ENCODE measurements around the gene TMEM248.

GRCh38 chr7:66958538-66959350, 37.7 kb downstream of the TMEM248 start:
- TF ChIP-seq, protein P1, sequence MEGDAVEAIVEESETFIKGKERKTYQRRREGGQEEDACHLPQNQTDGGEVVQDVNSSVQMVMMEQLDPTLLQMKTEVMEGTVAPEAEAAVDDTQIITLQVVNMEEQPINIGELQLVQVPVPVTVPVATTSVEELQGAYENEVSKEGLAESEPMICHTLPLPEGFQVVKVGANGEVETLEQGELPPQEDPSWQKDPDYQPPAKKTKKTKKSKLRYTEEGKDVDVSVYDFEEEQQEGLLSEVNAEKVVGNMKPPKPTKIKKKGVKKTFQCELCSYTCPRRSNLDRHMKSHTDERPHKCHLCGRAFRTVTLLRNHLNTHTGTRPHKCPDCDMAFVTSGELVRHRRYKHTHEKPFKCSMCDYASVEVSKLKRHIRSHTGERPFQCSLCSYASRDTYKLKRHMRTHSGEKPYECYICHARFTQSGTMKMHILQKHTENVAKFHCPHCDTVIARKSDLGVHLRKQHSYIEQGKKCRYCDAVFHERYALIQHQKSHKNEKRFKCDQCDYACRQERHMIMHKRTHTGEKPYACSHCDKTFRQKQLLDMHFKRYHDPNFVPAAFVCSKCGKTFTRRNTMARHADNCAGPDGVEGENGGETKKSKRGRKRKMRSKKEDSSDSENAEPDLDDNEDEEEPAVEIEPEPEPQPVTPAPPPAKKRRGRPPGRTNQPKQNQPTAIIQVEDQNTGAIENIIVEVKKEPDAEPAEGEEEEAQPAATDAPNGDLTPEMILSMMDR (conservative IDR thresholded peaks at IDR 0.05; ENCODE audit: low read depth, low read length): no peak
- no peak for TF ChIP-seq EZH2 (IDR thresholded peaks at IDR 0.05; ENCODE audit: low read length, unreplicated experiment)
